Erythroblast (primary cell): ENCODE data around the gene OR1E1.

Experiments used
- GATA1 ChIP-seq: IDR thresholded peaks from 2 replicates; pipeline ENCODE4 v1.6.1; 2011; ENCODE audit warnings: low read depth, mild to moderate bottlenecking, control low read depth, low read length, moderate library complexity
- POLR2A ChIP-seq: IDR thresholded peaks from 2 replicates; pipeline ENCODE4 v1.6.1; 2011; ENCODE audit warnings: mild to moderate bottlenecking, low read length

DNA sequence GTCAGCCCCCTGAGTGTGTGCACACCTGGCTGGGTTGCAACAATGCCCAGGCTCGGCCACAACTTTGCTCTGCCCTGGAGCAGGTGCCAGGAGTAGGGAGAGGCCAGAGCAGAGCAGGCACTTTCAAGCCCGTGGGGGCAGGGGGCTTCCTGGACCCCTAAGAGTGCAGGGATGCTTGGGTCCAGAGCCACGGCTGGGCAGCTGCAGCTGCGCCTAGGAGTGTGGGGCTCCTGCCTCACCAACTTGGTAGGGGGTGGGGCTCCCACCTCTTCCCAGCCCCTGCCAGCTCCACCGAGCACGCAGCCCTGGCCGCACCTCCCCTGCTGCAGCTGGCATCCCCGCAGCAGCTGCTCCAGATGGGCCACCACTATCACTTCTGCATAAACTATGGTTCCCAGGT lies 19.9 kb downstream of the OR1E1 start:
- TF ChIP-seq POLR2A = no peak
- TF ChIP-seq GATA1 = no peak
